AML-193 (cell line): ENCODE results near the gene WDR13.
"Not testable (repeated sequence)": the region's sequence is repeated elsewhere in the genome, so short reads cannot be mapped to it uniquely, and the experiment has no call there.

ENCODE experiments used
- DNase-seq, 2 experiments: peaks; one replicate each; lab custom pipeline; 2025; lab: John Stamatoyannopoulos, UW

WDR13 gene

DNA sequence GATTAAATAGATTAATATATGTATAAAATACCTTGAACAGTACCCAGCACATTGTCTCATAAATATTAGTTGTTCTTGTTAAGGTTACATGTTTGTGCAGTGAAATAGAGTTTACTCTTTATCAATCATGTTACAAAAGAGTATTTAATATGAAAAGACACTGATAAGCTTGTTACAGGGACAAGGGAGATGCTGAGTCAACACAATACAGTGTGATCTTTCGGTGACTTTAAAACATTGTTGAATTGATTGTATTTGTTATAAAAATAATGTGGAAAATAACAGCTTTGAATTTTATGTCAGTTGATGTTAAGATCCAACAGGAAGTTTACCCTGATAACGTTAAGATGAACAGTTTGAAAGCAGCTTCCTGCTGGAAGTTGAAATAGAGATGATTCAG, 1.4 kb upstream of the WDR13 start:
- DNase-seq, result no peak

DNA sequence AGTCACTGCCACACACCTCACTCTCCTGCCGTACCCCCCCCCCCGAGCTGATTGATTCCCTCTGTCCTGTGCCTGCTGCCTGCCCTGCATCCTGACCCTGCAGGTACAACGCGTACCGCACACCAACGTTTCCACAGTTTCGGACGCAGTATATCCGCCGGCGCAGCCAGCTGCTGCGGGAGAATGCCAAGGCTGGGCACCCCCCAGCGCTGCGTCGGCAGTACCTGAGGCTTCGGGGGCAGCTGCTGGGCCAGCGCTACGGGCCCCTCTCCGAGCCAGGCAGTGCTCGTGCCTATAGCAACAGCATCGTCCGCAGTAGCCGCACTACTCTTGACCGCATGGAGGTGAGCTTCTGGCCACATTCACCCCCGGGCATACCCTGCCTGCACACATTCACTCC, 1.3 kb downstream of the WDR13 start:
- no peak for DNase-seq

DNA sequence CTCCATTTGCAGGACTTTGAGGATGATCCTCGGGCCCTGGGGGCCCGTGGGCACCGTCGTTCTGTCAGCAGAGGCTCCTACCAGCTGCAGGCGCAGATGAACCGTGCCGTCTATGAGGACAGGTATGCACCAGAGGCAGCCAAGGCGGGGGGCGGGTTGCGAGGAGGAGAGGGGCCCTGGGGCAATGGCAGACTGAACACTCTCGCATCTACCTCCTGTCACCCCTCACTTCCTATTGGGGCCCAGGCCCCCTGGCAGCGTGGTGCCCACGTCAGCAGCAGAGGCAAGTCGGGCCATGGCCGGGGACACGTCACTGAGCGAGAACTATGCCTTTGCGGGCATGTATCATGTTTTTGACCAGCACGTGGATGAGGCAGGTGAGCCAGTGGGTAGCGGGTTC, 2.0 kb downstream of the WDR13 start:
- DNase-seq, result no peak

DNA sequence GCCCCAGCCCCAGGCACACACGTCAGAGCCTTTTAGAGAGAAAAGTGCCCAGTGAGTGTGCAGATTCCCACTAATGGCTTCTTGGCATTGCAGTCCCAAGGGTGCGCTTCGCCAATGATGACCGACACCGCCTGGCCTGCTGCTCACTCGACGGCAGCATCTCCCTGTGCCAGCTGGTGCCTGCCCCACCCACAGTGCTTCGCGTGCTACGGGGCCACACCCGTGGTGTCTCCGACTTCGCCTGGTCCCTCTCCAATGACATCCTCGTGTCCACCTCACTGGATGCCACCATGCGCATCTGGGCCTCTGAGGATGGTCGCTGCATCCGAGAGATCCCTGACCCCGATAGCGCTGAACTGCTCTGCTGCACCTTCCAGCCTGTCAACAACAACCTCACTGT, 2.9 kb downstream of the WDR13 start:
- DNase-seq, result no peak

DNA sequence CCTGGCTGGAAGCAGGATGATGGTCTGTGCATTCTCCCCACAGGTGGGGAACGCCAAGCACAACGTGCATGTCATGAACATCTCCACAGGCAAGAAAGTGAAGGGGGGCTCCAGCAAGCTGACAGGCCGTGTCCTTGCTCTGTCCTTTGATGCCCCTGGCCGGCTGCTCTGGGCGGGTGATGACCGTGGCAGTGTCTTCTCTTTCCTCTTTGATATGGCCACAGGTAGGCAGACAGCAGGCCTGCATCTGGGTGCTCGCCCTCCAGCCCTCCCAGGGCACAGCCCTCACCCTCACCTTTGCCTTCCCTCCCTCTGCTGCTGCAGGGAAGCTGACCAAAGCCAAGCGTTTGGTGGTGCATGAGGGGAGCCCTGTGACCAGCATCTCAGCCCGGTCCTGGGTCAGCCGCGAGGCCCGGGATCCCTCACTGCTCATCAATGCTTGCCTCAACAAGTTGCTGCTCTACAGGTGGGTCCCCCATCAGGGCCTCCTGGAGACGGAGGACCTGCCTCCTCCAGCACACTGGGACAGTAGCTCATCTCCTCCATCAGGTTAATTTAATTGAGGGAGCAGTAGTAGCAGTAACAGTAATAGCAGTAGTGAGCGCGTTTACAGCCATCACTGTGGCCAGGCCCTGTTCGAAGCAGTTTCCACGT, 4.6 kb downstream of the WDR13 start:
- no peak for DNase-seq

DNA sequence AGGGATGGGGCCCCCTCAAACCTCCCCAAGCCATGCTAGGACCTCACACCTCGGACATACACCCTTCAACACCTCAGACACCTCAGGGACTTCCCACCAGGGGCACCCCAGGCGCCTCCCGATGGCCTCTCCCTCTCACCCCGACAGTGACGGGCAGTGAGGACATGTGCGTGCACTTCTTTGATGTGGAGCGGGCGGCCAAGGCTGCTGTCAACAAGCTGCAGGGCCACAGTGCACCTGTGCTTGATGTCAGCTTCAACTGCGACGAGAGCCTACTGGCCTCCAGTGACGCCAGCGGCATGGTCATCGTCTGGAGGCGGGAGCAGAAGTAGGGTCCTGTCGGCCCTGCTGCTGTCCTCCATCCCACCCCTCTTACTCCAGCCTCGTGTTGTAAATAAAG, 7.4 kb downstream of the WDR13 start:
- DNase-seq, result no peak

DNA sequence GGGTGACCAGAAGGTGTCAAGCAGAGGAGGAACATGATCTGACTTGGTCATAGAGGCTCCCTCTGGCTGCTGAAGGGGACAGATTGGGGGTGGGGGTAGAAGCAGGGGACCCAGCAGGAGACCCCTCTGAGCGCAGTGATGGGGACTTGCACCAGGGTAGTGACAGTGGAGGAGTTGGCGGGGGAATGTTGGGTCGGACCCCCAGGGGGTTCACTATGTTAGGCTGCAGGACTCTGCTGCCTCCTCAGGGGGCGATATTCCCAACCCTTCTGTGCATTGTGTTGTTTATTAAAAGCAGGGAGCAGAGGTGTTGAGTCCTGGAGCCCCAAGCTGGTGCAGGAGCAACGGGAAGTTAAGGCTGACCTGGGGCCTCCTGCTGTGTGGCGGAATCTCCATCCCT, 8.8 kb downstream of the WDR13 start:
- DNase-seq, result no peak

DNA sequence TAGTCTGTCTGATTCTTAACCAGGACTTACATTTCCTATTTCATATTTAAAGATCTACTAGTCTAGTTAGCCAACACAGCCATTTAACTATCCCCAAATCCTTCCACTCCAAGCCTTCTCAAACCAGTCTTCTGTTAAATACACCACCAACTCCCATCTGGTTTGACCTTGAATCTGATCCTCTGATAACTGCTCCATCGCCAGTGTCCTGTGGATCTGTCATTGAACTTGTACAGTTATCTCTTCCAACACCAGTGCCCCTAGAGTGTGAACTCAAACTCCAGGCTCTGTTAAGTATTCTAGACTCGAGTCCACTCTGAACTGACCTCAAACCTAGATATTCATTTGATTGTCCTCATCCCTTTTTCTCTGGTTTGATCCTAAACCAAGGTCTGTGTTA, 14.4 kb downstream of the WDR13 start:
- no peak for DNase-seq

DNA sequence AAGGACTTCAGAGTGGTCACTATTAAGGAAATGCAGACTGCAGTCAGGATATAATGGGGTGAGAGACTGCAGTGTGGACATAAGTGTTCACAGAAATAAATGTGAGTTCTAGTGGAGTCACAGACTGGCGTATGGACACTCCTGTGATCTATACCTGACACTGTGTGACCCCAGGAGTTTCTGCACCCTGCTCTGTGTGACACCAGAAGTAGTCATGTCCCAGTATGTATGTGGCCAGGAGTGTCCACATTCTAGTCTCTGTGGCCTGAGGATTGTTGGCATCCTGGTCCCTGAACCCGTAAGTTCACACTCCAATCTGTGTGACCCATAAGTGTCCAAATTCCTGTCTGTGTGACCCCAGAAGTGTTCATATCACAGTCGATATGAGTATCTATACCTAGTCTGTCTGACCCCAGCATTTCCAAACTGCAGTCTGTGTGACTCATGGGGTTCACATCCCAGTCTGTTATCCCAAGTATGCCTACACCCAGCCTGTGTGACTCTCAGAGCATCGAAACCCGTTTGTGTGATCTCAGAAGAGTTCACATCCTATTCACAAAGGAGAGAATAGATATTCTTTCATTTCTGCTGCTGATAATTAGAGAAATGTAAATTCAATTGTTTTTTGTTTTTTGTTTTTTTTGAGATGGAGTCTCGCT, 16.3 kb downstream of the WDR13 start:
- DNase-seq, result no peak

DNA sequence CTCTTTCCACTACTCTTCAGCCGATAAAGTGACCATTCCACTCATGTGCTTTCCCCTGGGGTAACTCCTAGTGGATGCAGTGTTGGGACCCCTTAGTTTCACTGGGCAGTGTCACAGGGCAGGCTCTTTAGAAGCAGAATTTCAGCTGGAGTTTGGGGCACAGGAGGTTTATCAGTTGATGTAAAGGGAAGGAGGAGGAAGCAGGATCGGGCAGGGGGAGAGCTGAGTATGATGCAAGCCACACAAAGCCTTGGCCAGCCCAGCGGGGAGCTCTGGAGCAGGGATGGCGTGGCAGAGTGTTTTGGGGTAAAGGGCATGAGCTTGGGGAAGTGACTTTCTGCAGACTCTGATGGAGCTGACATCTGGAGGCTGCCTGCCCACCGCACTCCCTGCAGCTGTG, 19.3 kb downstream of the WDR13 start:
- no peak for DNase-seq

DNA sequence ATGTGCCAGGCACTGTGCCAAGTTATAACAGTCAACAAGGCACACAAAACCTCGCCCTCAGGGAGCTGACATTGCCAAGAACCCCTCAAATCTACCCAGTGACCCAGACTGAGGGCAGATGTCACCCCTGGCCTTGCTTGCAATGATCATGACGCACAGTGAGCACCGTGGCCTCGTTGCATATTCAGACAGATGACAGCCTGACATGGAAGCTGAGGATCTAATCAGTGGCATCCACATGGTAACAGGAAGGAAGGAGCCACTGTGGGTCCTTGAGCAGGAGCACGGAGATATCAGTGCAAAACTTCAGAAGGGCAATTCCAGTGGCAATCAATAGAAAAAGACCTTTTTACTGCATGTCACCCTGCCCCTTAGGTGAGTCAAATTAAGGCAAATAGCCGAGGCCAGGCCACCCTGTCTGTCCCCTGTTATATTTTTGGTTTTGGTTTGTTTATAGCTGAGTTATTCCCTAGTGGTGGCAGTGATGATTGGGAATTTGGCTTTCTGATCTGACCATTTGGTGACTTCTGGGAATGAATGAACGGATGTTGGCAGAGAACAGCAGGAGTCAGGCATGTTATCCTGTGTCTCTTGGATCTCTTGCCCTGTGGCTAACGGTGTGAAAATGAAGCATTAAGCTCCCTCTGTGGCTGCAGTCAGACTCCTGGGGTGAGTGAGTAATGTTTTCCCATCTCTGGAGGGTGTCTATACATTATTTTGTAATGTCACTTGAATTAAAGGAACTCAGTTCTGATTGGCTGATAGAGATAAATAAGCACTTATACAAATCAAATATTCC, 20.4 kb downstream of the WDR13 start:
- DNase-seq, result no peak

DNA sequence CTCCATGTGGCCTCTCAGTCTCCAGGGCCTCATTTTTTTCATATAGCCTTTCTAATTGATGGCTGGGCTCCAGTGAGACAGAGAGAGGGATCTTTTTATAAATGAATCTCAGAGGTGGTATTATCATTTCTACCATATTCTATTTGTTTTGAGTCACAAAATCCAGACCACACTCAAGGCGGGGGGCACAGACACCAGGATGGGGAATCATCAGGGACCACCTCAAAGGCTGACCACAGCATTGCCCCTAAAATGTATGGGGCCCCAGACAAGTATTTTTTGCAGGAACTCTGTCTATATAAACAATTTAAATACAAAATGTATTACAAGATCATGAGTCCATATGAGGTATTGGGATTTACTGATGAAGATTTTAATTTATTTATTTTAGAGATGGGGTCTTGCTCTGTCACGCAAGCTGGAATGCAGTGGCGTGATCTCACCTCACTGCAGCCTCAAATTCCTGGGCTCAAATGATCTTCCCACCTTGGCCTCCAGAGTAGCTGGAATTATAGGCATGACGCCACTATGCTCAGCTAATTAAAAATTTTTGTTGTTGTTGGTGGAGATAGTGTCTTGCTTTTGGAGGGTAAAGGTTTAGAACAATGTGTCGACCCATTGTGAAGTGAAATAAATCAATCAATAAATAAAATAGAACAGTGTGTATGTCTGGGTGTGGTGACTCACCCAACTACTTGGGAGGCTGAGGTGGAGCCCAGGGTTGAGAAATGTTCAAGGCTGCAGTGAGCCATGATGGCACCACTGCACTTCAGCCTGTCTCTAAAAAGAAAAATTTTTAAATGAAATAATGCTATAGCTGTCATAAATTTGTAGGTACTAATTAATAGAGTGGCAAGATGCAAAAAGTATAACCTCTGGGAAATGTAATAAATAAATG, 29.4 kb downstream of the WDR13 start:
- DNase-seq, result no peak

DNA sequence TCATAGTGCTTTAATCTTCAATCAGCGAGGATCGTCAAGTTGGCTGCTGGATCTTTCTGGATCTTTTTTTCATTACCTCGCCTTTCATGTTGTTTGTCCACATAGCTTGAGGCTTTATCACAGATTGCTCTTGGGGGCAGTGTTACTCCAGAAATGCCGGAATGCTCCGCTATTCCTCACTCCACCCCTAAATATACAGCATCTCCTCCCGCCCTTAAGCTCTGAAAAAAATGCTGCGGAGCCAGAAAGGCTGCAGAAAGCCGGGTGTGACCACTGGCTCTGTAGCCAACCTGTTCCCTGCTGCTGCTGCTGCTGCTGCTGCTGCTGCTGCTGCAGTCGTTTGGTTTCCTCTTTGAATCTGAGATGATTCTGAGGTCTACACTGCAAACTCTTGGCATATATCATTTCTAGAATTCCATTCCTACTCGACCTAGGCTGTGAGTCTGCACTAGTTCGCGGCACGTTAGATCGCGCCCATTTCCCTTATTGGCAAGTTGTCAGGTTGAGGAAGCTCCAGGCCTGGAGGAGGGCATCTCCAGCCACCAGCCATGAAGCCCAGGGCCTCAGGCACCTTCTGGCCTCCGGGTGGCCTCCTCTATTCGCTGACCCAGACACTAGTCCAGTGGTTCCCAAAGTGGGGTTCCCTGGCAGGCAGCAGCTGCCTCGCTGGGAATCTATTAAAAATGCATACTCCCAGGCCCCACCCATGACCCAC, 34.2 kb downstream of the WDR13 start:
- no peak for DNase-seq

DNA sequence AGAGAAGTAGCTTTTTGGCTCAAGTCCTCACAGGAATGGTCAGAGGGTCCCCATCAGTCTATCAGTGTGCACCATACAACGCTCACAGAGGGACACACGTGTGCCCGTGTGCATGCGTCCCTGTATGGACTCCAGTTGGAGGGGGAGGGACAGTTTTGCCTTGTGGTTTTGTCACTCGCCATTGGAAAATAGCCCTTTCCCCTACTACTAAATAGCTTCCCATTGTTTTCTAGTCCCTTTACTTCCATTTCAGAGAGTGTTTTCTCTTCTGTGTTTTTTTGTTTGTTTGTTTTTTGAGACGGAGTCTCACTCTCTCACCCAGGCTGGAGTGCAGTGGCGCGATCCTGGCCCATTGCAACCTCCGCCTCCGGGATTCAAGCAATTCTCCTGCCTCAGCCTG, 34.9 kb downstream of the WDR13 start:
- no peak for DNase-seq

DNA sequence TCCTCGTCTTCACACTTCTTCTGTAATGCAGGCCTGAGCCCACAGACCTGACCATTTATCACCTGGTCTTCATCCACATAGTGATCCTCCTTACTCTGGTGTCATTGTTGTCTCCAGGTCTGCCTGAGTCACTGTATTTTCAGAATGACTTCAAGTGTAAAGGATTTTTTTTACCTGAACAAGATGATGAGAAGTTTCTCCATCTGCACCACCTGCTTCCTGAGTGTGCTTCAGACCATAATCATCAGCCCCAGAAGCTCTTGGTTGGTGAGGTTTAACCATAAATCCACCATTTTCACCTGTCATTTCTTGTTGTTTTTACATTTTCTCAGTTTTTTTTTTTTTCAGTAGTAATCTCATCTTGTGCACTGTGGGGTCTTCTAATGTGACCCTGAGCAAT, 39.0 kb downstream of the WDR13 start:
- no peak for DNase-seq

DNA sequence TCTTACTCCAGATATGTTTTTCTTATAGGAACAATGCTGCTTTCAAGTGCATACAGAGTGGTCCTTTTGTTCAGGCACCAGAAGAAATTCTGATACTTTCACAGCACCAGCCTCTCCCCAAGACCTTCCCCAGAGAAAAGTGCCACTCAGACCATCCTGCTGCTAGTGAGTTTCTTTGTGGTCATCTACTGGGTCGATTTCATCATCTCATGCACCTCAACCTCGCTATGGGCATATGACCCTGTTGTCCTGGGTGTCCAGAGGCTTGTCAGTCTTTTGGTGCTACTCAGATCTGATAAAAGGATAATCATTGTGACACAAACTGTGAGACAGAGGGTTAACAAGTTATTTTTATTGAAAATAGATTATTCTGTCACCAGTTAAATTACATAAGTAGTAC, 39.5 kb downstream of the WDR13 start:
- DNase-seq, result no peak

DNA sequence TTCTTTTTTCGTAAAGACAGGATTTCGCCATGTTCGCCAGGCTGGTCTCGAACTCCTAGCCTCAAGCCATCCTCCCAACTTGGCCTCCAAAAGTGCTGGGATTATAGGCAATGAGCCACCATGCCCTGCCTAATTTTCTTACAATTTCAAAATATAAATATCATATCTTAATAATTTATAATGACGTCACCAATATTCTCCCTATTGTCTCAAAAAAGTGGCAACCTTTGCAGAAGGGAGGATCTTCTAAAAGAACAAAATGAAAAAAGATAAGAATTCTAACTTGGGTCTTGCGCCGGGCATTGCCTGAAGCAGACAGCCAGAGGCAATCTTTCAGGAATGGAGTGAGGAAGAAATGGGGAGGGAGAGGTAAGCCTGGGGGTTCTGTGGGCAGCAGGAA, 48.4 kb downstream of the WDR13 start:
- no peak for DNase-seq

DNA sequence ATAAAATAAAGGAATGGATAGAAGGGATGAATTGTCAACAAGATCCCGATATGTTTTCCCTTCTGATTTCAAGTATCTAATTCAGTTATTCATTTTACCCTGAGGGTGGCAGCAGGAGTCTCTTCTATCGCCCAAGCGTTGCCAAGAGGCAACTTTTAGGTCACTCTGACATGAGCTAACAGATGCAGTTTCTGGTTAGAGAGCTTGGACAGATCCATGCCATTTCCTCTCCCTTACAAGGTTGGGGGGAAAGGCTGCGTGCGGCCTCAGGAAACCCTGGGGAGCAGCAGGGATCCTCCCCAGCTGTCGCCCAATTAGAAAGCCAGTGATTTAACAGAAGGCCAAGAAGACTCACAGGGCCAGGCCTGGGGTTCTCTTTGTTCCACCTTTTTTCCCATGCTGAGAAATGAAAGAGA, 51.1 kb downstream of the WDR13 start:
- DNase-seq, result peak; percentile 42 to 53

DNA sequence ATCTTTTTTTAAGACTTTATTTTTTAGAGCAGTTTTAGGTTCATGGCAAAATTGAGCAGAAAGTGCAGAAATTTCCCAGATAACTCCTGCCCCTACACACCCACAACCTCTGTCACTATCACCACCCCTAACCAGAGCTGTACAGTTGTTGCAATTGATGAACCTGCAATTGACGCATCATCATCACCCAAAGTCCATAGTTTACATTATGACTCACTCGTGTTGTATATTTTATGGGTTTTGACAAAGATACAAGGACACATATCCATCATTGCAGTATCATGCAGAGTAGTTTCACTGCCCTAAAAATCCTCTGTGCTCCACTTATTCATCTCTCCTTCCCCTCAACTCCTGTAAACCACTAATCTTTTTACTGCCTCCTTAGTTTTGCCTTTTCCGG, 51.8 kb downstream of the WDR13 start:
- DNase-seq, result no peak

DNA sequence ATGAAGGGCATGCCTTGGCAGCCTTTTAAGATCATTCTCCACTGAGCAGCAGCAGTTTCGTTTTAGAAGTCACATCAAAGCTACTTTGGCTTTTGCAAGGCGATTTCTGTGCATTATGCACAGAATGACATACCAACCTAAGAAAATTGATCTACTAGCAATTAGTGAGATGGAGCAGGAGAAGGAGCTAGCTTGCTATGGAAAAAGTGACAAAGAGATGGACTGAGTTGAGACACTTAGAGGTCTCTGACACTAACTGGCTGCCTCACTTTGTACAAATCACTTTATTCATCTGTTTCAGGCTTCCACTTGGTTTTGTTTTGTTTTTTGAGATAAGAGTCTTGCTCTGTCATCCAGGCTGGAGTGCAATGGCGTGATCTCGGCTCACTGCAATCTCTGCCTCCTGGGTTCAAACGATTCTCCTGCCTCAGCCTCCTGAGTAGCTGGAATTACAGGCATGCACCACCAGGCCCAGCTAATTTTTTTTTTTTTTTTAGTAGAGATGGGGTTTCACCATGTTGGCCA, 54.8 kb downstream of the WDR13 start:
- not testable (repeated sequence) for DNase-seq

DNA sequence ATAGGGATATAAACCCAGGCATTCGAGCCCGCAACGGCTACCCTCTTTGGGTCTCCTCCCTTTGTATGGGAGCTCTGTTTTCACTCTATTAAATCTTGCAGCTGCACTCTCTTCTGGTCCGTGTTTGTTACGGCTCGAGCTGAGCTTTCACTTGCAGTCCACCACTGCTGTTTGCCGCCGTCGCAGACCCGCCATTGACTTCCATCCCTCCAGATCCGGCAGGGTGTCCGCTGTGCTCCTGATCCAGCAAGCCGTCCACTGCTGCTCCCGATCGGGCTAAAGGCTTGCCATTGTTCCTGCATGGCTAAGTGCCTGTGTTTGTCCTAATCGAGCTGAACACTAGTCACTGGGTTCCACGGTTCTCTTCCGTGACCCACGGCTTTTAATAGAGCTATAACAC, 57.5 kb downstream of the WDR13 start:
- not testable (repeated sequence) for DNase-seq
